Muscle of leg (tissue), 16 donors: ENCODE data around the gene FN1. TPM values are rescaled to one million over a fixed set of nuclear protein-coding genes. Genes with fewer than 3 reads are reported as not detected.

ENCODE experiments used
- DNase-seq: peaks from one replicate; pipeline ENCODE4 v3.0.0; 2013
- H3K27ac ChIP-seq: one replicate; pipeline ENCODE4 v1.5.1; 2013; ENCODE audit warnings: mild to moderate bottlenecking, low read length, control low read depth
- H3K27me3 ChIP-seq: one replicate; pipeline ENCODE4 v1.6.1; 2013; ENCODE audit warnings: low read length; ENCODE audit not compliant: control insufficient read depth, insufficient read depth
- H3K36me3 ChIP-seq: one replicate; pipeline ENCODE4 v1.6.1; 2013; ENCODE audit warnings: low read length; ENCODE audit not compliant: control insufficient read depth, insufficient read depth
- H3K4me1 ChIP-seq: one replicate; pipeline ENCODE4 v1.6.1; 2013; ENCODE audit warnings: low read length; ENCODE audit not compliant: control insufficient read depth, insufficient read depth
- H3K4me3 ChIP-seq: one replicate; pipeline ENCODE4 v1.5.1; 2013; ENCODE audit warnings: low read length, control low read depth
- H3K9me3 ChIP-seq: replicated peaks from 2 replicates; pipeline ENCODE4 v1.6.1; 2013; ENCODE audit warnings: low read depth, low read length; ENCODE audit not compliant: control insufficient read depth
- WGBS: methylation state at CpG from one replicate; pipeline ENCODE4 v1.1.5; 2013; ENCODE audit warnings: missing lambda C conversion rate; ENCODE audit not compliant: insufficient coverage; 5-methylcytosine and 5-hydroxymethylcytosine counted together
- long read RNA-seq, 11 donors: transcript quantifications; one replicate each; lab custom pipeline, GENCODE V29; 2026
- polyA plus RNA-seq, 8 donors: library from polyadenylated mRNA; unstranded; fragments of 120-200 nt; gene quantifications; one replicate each; pipeline versions ENCODE4 v1.2.1 to v1.2.3, GENCODE V29; 2013; ENCODE audit warnings: inconsistent platforms in 1 of 8, low replicate concordance in 1 of 8; ENCODE audit not compliant: insufficient read length in 8 of 8, insufficient read depth in 1 of 8
- total RNA-seq: library from RNA; stranded (reverse); fragments of 120-200 nt; gene quantifications from one replicate; pipeline ENCODE4 v1.2.4, GENCODE V29; 2013

FN1 gene
- 455 TPM for total RNA-seq
- polyA plus RNA-seq = 1,000 to 10,000 TPM in 1 of 8 donors, 100 to 1,000 TPM in 7; 335 to 1,030 (median 528) TPM
- long read RNA-seq, donor 1, full-length matches to known transcripts = 19 of 37 reads
- long read RNA-seq, donor 1, partial matches to known transcripts = 18 of 37 reads
- long read RNA-seq, donor 1, other reads (novel, unspliced or antisense) = 0 of 37 reads
- long read RNA-seq, donor 2, full-length matches to known transcripts = 5 of 5 reads
- long read RNA-seq, donor 2, partial matches to known transcripts = 0 of 5 reads
- long read RNA-seq, donor 2, other reads (novel, unspliced or antisense) = 0 of 5 reads
- long read RNA-seq, donor 3, full-length matches to known transcripts = 14 of 54 reads
- long read RNA-seq, donor 3, partial matches to known transcripts = 40 of 54 reads
- long read RNA-seq, donor 3, other reads (novel, unspliced or antisense) = 0 of 54 reads
- long read RNA-seq, donor 4, full-length matches to known transcripts = 20 of 66 reads
- long read RNA-seq, donor 4, partial matches to known transcripts = 46 of 66 reads
- long read RNA-seq, donor 4, other reads (novel, unspliced or antisense) = 0 of 66 reads
- long read RNA-seq, donor 5, full-length matches to known transcripts = 50 of 332 reads
- long read RNA-seq, donor 5, partial matches to known transcripts = 282 of 332 reads
- long read RNA-seq, donor 5, other reads (novel, unspliced or antisense) = 0 of 332 reads
- long read RNA-seq, donor 6, full-length matches to known transcripts = 24 of 67 reads
- long read RNA-seq, donor 6, partial matches to known transcripts = 43 of 67 reads
- long read RNA-seq, donor 6, other reads (novel, unspliced or antisense) = 0 of 67 reads
- long read RNA-seq, donor 7, full-length matches to known transcripts = 32 of 174 reads
- long read RNA-seq, donor 7, partial matches to known transcripts = 142 of 174 reads
- long read RNA-seq, donor 7, other reads (novel, unspliced or antisense) = 0 of 174 reads
- long read RNA-seq, donor 8, full-length matches to known transcripts = 22 of 104 reads
- long read RNA-seq, donor 8, partial matches to known transcripts = 82 of 104 reads
- long read RNA-seq, donor 8, other reads (novel, unspliced or antisense) = 0 of 104 reads
- long read RNA-seq, donor 9, transcript FN1-208 (13 exons, 2,388 nt) = major isoform, 8 of 119 reads
- long read RNA-seq, donor 9, transcript FN1-227 (2 exons, 2,433 nt) = minor isoform, 5 of 119 reads
- long read RNA-seq, donor 9, partial matches to known transcripts = 101 of 119 reads
- long read RNA-seq, donor 9, other reads (novel, unspliced or antisense) = 0 of 119 reads
- long read RNA-seq, donor 10, full-length matches to known transcripts = 23 of 116 reads
- long read RNA-seq, donor 10, partial matches to known transcripts = 93 of 116 reads
- long read RNA-seq, donor 10, other reads (novel, unspliced or antisense) = 0 of 116 reads
- long read RNA-seq, donor 11, full-length matches to known transcripts = 24 of 103 reads
- long read RNA-seq, donor 11, partial matches to known transcripts = 79 of 103 reads
- long read RNA-seq, donor 11, other reads (novel, unspliced or antisense) = 0 of 103 reads

- H3K27me3 ChIP-seq = peaks cover 3% of the 10 kb centered on the region
- DNase-seq = peak; percentile 99
- H3K4me3 ChIP-seq = peak within 1 kb of the TSS; percentile 92
- 0% methylated on average over 22 of the region's 54 CpGs for WGBS
- H3K4me1 ChIP-seq = peaks cover 8% of the 10 kb centered on the region
- peaks cover 11% of the 10 kb centered on the region for H3K36me3 ChIP-seq
- H3K27ac ChIP-seq = peak within 1 kb of the TSS; percentile 98
- H3K9me3 ChIP-seq = no peaks in the 10 kb centered on the region
Measured at GRCh38 chr2:215435870-215436704, at the start of gene FN1. Gene FN1 (minus strand): TSS chr2:215436068. CDS start chr2:215435802, 266 bp downstream.

GRCh38 chr2:215485032-215485431, 49.2 kb upstream of the FN1 start:
- no peak for DNase-seq
- Histone ChIP-seq H3K27me3 (no peaks in the 10 kb centered on the region), H3K4me1 (no peaks in the 10 kb centered on the region), H3K4me3 (no peak overlapping the region), H3K36me3 (no peaks in the 10 kb centered on the region), H3K9me3 (no peaks in the 10 kb centered on the region), H3K27ac (no peak overlapping the region)

- Histone ChIP-seq H3K36me3 (no peaks in the 10 kb centered on the region), H3K27me3 (no peaks in the 10 kb centered on the region), H3K9me3 (no peaks in the 10 kb centered on the region), H3K4me1 (no peaks in the 10 kb centered on the region), H3K4me3 (no peak overlapping the region), H3K27ac (no peak overlapping the region)
- DNase-seq = no peak
- WGBS = no CpG with 5 or more reads among the region's 2 CpGs
Measured at GRCh38 chr2:215484570-215484969, 48.7 kb upstream of the FN1 start.

- DNase-seq = no peak
- Histone ChIP-seq H3K4me3 (no peak overlapping the region), H3K27me3 (no peaks in the 10 kb centered on the region), H3K27ac (no peak overlapping the region), H3K9me3 (no peaks in the 10 kb centered on the region), H3K36me3 (no peaks in the 10 kb centered on the region), H3K4me1 (no peaks in the 10 kb centered on the region)
- WGBS = 78% methylated on average over 2 of the region's 3 CpGs
Measured at GRCh38 chr2:215483431-215483830, 47.6 kb upstream of the FN1 start.

- no peaks in the 10 kb centered on the region for H3K36me3 ChIP-seq
- H3K27ac ChIP-seq = no peak overlapping the region
- H3K27me3 ChIP-seq = no peaks in the 10 kb centered on the region
- no peak overlapping the region for H3K4me3 ChIP-seq
- H3K4me1 ChIP-seq = no peaks in the 10 kb centered on the region
- H3K9me3 ChIP-seq = no peaks in the 10 kb centered on the region
- WGBS = 56% methylated on average over 3 of the region's 6 CpGs
- DNase-seq = no peak
Measured at GRCh38 chr2:215479536-215480240, 43.8 kb upstream of the FN1 start.

- Histone ChIP-seq H3K27me3 (no peaks in the 10 kb centered on the region), H3K4me1 (no peaks in the 10 kb centered on the region), H3K36me3 (no peaks in the 10 kb centered on the region), H3K27ac (no peak overlapping the region), H3K9me3 (no peaks in the 10 kb centered on the region), H3K4me3 (no peak overlapping the region)
- no CpG with 5 or more reads among the region's 2 CpGs for WGBS
- no peak for DNase-seq
Measured at GRCh38 chr2:215479121-215479520, 43.3 kb upstream of the FN1 start.

GRCh38 chr2:215476424-215476823, 40.6 kb upstream of the FN1 start:
- DNase-seq = no peak
- Histone ChIP-seq H3K9me3 (no peaks in the 10 kb centered on the region), H3K36me3 (no peaks in the 10 kb centered on the region), H3K4me3 (no peak overlapping the region), H3K4me1 (no peaks in the 10 kb centered on the region), H3K27me3 (no peaks in the 10 kb centered on the region), H3K27ac (no peak overlapping the region)
- WGBS = no CpG with 5 or more reads among the region's 2 CpGs

- no peaks in the 10 kb centered on the region for H3K27me3 ChIP-seq
- H3K4me3 ChIP-seq = no peak overlapping the region
- H3K36me3 ChIP-seq = no peaks in the 10 kb centered on the region
- H3K9me3 ChIP-seq = no peaks in the 10 kb centered on the region
- peaks cover 6% of the 10 kb centered on the region for H3K4me1 ChIP-seq
- peak; percentile 90 for DNase-seq
- WGBS = no CpG with 5 or more reads among the region's 3 CpGs
- peak overlapping the region; percentile 32 for H3K27ac ChIP-seq
Measured at GRCh38 chr2:215466097-215466909, 30.4 kb upstream of the FN1 start.
